Left renal pelvis (tissue), 4 donors: ENCODE measurements around the gene SCGB1C2. TPM values are rescaled to one million over a fixed set of nuclear protein-coding genes. Genes with fewer than 3 reads are reported as not detected.

Experiments used
- polyA plus RNA-seq, 4 donors: library from polyadenylated mRNA; unstranded; fragments of 120-200 nt; gene quantifications; one replicate each; pipeline ENCODE4 v1.2.1, GENCODE V29; 2013; ENCODE audit not compliant: insufficient read length in 4 of 4

Gene SCGB1C2
- polyA plus RNA-seq, 4 donors: 1.8 to 2.5 (median 2.0) TPM; not detected in 1

Other genes starting within 250 kb of the SCGB1C2 start
- gene DOC2B, start 44.1 kb downstream of the SCGB1C2 start, polyA plus RNA-seq: 10 to 100 TPM in 3 of 4 donors, 1 to 10 TPM in 1; 5.6 to 89.6 (median 68.5) TPM
- 10 to 100 TPM in 3 of 4 donors, 1 to 10 TPM in 1; 3.1 to 24.7 (median 18.1) TPM for gene RPH3AL, start 215.2 kb downstream of the SCGB1C2 start, polyA plus RNA-seq